GM18508 (cell line): ENCODE data around the gene C1QL4.
"Not testable (repeated sequence)": the region's sequence is repeated elsewhere in the genome, so short reads cannot be mapped to it uniquely, and the experiment has no call there.

Experiments used
- ATAC-seq: cut with Tn5 transposase; IDR thresholded peaks from one replicate; pipeline ENCODE4 v1.9.1; 2021; ENCODE audit warnings: moderate number of reproducible peaks; ENCODE audit not compliant: insufficient read depth, unreplicated experiment

The C1QL4 gene

DNA sequence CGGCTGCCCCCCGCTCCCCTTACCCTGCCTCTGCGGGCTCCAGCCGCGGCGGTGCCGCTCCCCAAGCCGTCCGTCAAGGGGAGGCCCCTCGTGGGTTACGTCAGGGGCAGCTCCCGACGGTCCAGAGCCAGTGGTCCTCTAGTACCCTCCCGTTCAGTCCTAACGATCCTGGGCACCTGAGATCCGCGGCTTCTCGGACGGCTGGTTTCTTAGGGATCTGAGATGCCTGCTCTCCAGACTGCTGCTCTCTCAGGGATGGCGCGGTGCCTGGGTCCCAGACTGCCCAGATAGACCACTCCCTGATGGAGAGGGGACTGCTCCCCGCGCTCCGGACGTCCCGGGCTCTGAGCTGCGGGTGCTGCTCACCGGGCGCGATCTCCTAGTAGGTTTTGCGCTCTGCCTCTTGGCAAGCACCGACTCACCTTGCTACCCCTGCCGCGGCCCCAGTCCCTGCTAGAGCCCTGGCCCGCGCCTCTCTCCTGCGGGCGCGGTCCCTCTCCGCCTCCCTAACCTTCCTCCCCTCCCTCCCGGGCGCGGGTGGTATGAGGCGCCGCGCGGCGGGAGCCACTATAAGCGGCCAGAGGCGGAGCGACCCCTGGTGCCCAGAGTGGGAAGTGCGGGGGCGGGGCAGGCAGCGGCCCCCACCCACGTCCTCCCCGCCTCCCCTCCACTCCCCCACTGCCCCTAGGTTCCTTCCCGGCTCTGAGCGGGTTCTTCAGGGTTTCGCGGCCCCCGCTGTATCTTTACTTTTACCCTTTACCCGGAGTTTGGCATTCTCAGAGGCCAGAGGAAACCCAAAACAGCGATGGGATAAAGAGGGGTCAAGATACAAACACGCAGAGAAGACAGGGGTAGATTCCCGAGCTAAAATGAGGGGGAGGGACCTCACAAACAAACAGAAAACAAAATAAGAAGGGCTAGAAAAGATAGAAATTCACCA is at the start of gene C1QL4:
C1QL4 (minus strand) TSS at position 544 of the 940 bp plus-strand sequence. CDS start 711 bp downstream, outside the sequence.
- no peak for ATAC-seq

DNA sequence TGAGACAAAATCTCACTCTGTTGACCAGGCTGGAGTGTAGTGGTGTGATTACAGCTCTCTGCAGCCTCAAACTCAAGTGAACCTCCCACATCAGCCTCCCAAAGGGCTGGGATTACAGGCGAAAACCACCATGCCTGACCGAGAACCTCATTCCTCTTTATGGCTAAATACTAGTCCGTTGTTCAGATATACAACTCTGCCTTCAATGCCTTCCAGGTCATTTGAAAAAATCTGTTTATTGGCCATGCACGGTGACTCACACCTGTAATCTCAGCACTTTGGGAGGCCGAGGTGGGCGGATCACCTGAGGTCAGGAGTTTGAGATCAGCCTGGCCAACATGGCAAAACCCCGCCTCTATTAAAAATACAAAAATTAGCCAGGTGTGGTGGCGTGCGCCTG is 43.2 kb upstream of the C1QL4 start:
- ATAC-seq = not testable (repeated sequence)

DNA sequence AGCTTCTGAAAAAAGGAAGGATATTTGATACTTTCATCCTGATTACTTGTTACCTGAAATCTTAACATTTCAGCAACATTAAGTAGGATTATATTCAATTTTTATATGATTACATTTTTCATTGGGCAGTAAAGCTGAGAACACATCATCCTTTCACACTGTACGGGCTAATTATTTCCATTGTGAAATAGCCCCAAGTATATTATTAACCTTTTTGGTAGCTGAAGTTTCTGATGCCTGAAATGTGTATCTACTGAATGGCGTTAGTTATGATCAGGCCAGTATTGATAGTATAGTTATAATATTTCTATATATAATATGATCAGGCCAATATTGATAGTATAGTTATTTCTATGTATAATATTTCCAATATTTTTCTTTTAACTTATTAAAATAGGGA is 40.4 kb upstream of the C1QL4 start:
- no peak for ATAC-seq

DNA sequence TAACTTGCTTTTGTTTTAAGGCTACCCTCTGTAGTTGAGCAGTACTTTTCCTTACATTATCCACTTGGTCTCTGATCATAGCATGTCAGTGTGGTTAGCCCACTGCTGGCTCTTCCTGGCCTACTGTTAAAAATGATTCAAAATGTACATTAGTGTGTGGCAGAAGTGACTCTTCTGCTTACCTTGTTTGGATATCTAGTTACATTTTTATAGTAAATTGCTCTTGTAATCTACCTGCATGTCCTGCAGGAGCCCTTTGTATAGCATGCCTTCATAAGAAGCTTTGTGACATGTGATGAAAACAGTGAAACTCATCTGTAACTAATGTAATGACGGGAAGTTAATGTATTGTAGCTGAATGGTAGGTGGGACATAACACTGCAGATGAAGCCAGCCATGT is 38.4 kb upstream of the C1QL4 start:
- ATAC-seq = no peak

DNA sequence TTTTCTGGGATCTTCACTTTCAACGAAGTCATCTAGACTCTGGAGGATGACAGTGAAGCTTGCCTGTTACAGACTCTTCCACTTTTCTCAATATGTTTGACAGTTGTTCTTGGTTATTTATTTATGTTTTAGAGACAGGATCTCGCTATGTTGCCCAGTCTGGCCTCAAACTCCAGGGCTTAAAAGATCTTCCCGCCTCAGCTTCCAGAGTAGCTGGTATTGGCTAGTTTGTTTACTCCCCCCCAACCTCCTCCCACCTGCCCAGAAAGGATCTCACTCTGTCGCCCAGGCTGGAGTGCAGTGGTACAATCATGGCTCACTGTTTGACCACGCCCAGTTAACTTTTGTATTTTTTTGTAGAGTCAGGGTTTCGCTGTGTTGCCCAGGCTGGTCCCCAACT is 33.6 kb upstream of the C1QL4 start:
- ATAC-seq = no peak

DNA sequence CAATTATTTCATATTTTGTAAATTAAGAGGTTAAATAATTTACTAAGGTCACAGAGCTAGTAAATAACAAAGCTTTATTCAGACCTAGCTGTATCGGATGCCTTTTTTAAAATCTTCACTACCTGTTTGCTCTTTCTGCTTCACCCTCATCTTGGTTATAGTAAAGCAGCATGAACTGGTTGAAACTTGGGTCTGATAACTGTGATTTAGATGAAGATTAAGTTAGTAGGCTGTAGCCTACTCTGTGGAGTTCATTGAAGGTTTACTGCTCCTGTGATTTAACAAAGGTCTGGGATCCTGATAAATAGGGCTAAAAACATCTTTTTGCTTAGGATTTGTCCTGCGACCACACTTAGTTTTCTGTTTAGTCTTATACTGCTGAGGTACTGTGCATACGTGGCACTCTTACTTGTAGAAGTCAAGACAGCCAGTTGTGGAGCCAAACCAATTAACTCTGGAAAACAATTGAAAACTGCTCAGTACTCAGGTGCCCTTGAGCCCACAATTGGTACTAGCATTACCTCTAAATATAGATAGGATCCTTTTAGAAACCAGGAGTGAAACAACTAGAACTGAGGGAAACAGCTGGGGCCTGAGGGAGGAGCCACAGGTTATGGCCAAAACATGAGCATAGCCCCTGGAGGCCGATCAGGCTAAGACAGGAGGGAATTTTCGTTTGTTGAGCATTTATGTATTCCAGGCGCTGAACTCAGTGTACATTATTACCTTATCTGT is 32.6 kb upstream of the C1QL4 start:
- peak; percentile 48 for ATAC-seq

DNA sequence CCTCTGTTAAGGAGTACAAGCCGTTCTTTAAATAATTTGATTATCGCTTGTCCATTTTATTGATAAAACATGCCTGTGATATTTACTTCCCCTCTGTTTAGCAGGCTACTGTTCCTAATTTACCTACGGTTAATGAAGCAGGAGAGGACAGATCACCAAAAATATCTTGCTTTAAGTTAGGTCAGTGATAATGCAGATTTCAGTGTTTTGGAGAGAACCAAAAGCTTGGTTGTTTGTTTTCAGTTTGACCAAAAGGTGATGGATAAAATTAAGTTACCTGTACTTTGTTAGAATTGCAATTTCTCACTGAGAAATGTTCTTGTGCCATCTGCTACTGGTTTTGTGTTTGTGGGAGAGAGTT is 31.2 kb upstream of the C1QL4 start:
- no peak for ATAC-seq

DNA sequence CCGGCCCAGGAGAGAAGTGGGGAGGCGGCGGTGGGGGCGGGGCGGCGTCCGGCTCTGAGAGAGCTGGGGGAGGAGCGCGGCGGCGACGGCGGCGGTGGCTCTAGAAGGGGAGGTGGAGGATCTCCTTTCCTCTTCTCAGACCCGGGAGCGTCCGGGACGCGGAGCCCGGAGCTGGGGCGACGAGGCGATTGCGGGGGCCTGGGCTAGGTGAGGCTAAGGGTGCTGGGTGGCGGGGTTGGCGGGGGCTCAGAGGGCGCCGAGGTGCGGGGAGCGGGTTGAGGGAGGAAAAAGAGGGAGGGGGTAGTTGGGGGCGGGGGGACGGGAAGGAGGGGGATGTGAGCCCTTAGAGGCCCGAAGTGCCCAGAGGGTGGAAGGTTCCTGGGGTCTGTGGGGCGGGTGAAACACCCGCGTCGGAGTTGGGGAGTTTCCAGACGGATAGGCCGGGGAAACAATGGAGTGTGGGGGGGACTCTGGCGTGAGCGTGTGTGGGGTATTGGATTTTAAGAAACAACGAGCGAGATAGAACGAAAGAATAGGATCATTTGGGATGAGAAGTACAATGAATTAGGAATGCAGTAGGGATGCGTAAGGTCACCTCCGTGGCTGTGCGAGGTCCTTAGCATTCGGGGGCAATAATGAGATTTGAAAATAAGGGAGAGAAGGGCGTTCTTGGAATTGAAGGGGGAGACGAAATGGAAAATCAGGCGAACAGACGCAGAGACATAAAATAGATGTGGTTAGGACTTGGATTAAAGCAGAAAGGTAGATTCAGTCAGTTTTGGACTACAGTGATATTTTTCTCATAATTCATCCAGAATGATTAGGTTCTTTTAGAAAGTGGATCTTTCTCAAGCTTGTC is 30.6 kb upstream of the C1QL4 start, which contains the start of gene SPATS2:
SPATS2 (plus strand) TSS at position 82 of the 859 bp plus-strand sequence. CDS start 93,551 bp downstream, outside the sequence.
- ATAC-seq = no peak

DNA sequence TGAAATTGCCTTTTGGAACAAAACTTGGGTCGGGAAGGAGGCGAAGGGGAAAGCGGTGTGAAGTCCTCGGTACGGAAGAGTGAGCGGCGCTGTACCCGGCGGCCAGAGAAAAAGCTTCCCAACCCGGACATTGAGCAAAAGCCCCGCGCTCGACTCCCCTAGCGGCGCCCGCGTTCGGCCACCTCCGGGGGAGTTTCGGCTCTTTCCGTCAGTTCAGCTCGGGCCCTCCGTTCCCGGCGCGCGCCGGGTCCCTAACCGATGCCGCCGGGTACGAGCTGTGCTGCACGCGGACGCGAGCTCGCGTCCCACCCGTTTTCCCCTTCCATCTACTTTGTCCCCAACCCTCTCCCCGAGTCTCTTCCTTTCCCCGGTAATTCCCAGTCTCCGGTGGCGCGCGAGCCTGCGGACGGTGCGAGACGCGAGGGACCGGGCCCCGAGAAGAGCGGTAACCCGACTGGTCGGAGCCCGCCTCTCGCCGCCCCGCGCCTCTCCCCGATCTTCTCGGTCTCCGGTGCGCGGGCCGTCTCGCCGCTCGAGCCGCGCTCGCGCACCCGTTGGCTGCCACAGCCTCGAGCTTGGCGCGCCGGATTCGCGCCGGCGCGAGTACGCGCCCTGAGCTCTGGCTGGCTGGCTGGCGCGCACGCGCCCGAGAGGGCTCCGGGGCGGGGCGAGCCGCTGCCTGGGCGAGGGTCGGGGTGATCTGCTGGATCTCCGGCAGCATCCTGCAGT is 29.8 kb upstream of the C1QL4 start:
- ATAC-seq = no peak

DNA sequence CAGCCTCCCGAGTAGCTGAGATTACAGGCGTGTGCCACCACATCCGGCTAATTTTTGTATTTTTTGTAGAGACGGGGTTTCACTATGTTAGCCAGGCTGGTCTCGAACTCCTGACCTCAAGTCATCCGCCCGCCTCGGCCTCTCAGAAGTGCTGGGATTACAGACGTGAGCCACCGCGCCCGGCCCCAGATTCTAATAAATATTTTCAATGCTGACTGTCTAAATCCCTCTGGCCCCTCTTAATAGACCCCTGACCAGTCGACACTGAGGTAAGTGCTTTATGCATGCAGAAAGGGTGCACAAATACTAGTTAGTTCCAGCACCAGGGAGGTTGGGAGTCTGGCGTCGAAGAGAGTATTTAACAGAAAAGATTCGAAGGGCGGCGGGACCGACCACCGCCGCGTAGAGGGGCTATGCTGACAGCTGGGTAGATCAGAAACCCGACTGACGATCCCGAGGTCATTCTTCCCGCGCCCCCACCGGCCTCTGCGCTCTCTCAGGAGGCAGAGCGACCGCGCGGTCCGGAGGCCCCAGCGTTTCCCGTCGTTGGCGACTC is 29.2 kb upstream of the C1QL4 start:
- ATAC-seq = no peak

DNA sequence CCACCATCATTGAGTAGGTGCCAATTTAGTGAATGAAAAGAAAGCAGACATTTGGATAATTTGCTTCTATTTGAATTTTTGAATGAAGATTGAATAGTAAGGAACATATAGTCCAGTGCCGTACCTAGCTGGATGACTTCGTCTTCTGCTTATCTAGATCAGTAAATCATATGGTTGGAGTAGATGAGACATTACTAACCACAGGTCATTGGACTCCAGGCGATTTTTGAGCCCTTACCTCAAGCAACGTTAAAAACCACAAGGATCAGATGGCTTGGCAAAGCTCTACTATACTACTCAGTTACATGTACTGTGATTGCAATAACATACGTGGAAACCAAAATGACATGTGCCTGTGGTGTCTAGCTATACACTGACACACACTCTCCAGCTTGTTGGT is 28.6 kb upstream of the C1QL4 start:
- ATAC-seq = no peak

DNA sequence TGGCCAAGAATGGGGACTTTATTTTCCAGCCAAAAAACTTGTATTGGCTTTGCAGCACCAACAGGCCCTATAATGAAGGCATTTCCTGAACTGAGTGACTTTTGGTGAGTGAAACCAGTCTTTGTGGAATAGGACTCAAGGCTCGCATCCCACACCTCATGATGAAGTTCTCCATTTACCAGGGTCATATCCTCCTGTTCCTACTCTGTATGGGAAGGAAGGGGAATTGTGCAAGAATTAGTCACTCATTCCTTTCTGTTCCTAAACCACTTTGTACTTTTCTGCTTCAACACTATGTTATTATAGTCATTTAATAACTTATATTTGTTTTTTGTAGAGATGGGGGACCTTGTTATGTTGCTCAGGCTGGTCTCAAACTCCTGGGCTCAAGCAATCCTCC is 28.0 kb upstream of the C1QL4 start:
- no peak for ATAC-seq

DNA sequence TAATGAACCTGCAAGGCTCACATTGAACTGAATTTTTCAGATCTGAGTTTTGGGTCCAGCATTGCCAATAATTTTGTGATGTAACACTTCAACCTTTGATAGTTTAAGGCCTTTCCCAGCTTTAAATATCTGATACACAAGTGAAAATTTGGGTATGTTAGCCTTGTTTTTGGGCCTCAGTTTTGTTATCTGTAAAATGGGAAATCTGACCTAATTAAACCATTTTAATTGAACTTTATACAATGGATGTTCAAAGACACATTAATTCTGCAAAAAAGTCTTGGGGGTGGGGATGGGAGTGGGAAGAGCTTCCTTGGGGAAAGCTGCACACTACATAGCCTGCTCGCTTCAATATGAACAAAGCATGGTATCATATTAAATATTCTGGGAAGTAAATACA is 25.1 kb upstream of the C1QL4 start:
- no peak for ATAC-seq

DNA sequence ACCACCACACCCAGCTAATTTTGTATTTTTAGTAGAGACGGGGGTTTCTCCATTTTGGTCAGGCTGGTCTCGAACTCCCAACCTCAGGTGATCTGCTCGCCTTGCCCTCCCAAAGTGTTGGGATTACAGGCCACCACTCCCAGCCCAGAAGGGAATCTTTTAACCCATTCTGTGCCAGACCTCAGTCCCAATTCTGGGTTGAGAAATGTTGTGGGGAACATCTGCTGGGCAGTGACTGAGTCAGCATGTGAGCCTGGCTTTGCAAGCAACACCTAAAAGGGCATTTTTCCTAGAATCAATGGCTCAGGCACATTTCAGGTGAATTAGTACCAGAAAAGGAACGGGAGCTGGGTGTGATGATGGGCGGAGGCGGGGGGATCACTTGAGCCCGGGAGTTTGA is 22.7 kb upstream of the C1QL4 start:
- ATAC-seq = no peak

DNA sequence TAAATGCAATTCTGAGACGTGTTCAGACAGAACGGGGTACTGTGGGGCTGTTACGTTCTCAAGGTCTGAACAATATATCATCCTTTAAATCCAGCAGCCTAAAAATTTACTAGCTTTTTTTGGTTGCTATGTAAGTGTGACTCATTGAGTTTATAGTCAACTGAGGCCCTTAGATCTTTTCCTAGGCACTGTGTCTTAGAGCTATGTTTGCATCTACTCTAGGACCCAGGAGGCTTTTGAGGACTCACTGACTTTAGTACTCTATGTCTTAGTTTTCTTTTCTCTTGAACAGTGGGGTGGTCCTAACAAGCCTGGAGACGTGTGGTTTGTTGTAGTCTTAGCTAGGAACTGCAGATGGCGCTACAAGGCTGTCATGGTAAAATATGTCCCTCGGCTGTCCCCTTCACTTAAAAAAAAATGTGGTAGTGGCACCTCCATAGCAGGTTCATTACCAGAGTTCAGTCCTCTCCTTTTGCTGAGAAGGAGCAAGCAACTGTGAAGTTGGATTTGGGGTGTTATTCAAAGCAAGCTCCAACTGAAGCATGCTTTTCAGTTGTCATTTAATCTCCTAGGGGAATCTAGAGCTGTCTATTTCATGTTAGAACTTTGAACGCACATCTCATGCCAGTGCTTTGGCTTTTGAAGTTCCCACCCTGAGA is 21.6 kb upstream of the C1QL4 start:
- ATAC-seq = no peak

DNA sequence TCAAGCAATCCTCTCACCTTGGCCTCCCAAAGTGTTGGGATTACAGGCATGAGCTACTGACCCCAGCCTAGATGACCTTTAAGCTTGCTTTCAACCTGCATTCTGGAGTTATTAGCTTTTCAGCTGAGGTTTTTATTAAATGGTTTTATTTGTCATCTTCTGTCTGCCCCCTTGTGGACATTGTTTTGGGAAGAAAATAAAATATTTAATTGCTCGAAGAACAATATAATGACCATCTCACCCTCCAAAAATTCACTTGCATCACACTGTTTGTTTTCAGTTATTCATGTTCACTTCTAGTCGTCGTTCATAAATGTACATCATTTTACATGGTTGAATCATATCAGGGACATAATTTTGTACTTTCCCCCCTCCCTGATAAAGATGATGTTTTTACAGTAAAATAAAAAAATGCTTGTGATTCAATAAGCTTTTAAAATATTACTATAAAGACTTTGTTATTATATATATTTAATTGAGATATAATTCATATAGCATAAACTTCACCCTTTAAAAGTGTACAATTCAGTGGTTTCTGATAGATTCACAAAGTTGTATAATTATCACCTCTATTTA is 20.2 kb upstream of the C1QL4 start:
- ATAC-seq = no peak

DNA sequence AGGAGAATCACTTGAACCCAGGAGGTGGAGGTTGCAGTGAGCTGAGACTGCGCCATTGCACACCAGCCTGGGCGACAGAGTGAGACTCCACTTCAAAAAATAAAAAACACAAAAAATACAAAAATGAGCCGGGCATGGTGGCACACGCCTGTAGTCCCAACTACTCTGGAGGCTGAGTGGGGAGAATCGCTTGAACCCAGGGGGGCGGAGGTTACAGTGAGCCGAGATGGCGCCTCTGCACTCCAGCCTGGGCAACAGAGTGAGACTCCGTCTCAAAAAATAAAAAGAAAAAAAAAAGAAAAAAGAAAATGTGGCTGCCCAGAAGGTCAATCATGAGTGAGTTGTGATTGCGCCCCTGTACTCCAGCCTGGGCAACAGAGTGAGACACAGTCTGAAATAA is 18.9 kb upstream of the C1QL4 start:
- ATAC-seq = no peak

DNA sequence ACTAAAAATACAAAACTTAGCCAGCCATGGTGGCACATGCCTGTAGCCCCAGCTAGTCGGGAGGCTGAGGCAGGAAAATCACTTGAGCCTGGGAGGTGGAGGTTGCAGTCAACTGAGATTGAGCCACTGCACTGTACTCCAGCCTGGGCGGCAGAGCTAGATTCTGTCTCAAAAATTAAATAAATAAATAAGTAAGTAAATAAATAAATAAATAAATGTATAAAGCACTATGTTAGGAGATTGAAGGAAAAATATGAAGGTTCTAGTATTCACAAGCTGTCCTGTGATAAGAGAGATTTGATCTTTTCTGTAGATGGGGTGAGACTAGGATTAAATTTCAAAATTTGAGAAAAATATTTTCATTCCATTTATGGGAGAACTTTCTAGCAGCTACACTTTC is 15.4 kb upstream of the C1QL4 start:
- ATAC-seq = no peak

DNA sequence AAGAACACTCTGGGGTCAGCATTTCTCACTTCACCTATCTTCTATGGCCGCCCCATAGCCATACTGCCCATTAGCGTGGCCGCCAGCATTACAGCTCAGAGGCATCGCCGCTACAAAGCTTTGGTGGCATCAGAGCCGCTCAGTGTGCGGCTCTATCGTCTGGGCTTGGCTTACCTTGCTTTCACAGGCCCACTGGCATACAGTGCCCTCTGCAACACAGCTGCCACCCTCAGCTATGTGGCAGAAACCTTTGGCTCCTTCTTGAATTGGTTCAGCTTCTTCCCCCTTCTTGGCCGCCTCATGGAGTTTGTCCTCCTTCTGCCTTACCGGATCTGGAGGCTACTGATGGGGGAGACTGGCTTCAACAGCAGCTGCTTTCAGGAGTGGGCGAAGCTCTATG is 12.3 kb upstream of the C1QL4 start:
- no peak for ATAC-seq
